GM12874 (cell line): ENCODE data around the gene ZMIZ1.

Experiments used
- CTCF ChIP-seq: IDR thresholded peaks from 2 replicates; pipeline ENCODE4 v1.5.1; 2011; ENCODE audit warnings: low read depth, mild to moderate bottlenecking, control low read depth, low read length, moderate library complexity; ENCODE audit not compliant: insufficient read depth

The ZMIZ1 gene

GRCh38 chr10:79125092-79125491 is 56.3 kb downstream of the ZMIZ1 start:
- no peak for TF ChIP-seq CTCF

DNA sequence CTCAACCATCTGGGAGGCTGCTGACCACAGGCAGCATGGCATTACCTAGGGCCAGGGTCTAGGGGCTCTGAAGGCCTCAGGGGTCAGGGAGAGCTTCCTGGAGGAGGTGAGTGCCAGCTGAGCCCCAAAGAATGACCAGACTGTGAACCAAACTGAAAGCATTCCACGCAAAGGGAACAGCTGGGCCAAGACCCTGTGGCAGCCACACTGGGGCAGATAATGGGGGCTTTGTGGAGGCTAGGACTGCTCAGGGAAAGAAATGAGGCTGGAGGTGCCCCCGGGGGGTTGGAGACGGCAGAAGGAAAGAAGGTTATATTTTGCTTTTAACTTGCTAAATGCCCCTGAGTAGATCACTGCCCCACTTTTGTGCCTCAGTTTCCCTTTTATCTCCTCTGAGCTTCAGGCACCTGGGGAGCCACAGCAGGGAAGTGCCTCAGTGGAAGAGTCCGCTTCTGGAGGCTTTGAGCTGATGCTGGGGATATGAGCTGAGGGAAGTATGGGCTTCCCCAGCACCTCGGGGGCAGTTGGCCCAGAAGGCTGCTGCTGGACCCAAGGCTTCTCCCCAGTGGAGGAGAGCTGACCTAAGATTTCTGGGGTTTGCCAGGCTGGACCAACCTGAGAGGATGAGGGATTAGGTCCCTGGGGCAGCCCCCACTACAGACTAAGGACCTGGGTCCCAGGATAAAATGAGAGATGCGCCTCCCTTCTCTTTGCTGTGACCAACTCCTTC is 57.8 kb downstream of the ZMIZ1 start:
- TF ChIP-seq CTCF: no peak

DNA sequence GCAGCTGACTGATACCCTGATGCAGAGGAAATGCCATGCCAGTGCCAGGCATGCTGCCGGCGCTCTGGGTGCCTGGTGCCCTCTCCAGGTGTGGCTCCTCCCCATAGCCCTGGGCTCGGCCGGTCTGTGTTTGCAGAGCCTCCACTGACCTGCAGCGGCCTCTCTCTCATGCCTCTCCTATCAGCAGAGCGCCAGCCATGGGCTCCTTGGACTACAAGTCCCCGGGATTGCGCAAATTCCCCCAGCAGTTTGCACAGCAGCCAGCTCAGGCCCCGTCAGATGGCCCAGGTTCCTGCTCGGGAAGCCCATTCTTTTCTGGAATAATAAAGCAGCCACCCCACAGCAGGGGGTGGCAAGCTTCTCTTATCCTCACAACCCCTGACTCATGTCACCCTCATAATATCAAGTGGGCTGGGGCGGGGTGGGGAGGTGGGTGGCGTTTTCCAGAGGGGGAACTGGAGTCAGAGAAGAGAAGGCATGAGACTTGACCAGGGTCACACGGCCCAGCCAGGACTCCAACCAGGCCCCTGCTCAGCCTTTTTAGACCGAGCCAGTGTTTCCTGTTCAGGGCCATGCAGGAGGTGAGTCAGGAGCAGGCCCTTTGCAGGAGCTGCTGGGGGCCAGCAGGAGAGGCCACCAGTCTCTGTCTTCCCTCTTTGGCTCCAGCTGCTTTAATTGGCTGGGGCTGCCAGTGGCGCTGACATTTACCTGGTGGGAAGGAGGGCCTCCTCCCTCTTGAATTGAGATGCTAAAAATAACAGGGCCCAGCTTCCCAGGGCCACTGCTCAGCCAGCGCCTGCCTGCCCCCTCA is 58.6 kb downstream of the ZMIZ1 start:
- no peak for TF ChIP-seq CTCF

- no peak for TF ChIP-seq CTCF
Observed at GRCh38 chr10:79128241-79128922, 59.6 kb downstream of the ZMIZ1 start.

DNA sequence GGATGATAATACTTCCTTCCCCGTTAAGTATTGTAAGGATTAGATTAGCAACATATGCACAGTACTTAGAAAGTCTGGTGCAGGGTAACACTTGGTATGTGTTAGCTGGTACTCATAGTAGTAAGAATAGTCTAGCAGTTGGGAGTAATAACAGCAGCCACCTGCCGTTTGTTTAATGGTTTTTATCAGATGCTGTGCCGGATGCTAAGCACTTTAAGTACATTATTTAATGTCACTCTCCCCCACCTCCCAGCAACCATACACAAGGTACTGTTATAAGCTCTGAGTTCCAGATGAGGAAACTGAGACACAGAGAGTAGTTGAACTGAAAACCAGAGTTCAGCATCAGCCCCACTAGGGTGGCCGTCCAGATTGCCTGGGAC is 60.1 kb downstream of the ZMIZ1 start:
- TF ChIP-seq CTCF: no peak

GRCh38 chr10:79129361-79129997 is 60.7 kb downstream of the ZMIZ1 start:
- TF ChIP-seq CTCF: no peak

- no peak for TF ChIP-seq CTCF
Observed at GRCh38 chr10:79130255-79130654, 61.5 kb downstream of the ZMIZ1 start.
